H9 (cell line): Measurements from ENCODE around the gene PDGFB. TPM values are rescaled to one million over a fixed set of nuclear protein-coding genes. Genes with fewer than 3 reads are reported as not detected.

ENCODE experiments used
- DNase-seq: peaks from one replicate; pipeline ENCODE4 v3.0.0-alpha.2; 2017
- H2AFZ ChIP-seq: one replicate; pipeline ENCODE4 v1.6.1; 2013; ENCODE audit warnings: mild to moderate bottlenecking, low read length, control low read depth, moderate library complexity
- H2AK5ac ChIP-seq: 2 replicates; pipeline ENCODE4 v1.6.1; 2013; ENCODE audit warnings: low read length, control low read depth, mixed read lengths; ENCODE audit not compliant: insufficient read length
- H2BK120ac ChIP-seq: one replicate; pipeline ENCODE4 v1.6.1; 2013; ENCODE audit warnings: low read depth, mild to moderate bottlenecking, low read length, control low read depth, inconsistent platforms; ENCODE audit not compliant: poor library complexity, severe bottlenecking
- H2BK12ac ChIP-seq: 2 replicates; pipeline ENCODE4 v1.6.1; 2013; ENCODE audit warnings: low read length, control low read depth, mixed read lengths, low read depth; ENCODE audit not compliant: insufficient read length
- H2BK15ac ChIP-seq: 2 replicates; pipeline ENCODE4 v1.6.1; 2013; ENCODE audit warnings: low read depth, low read length, control low read depth
- H2BK20ac ChIP-seq: one replicate; pipeline ENCODE4 v1.6.1; 2013; ENCODE audit warnings: low read depth, mild to moderate bottlenecking, low read length, control low read depth, inconsistent platforms; ENCODE audit not compliant: poor library complexity, severe bottlenecking
- H2BK5ac ChIP-seq: 2 replicates; pipeline ENCODE4 v1.6.1; 2013; ENCODE audit warnings: low read length, control low read depth, mixed read lengths; ENCODE audit not compliant: insufficient read length
- H3K14ac ChIP-seq: 2 replicates; pipeline ENCODE4 v1.6.1; 2013; ENCODE audit warnings: low read length, control low read depth; ENCODE audit not compliant: insufficient read depth
- H3K18ac ChIP-seq: 2 replicates; pipeline ENCODE4 v1.6.1; 2013; ENCODE audit warnings: low read depth, mild to moderate bottlenecking, mixed read lengths, low read length, control low read depth; ENCODE audit not compliant: insufficient read length
- H3K23ac ChIP-seq: 2 replicates; pipeline ENCODE4 v1.6.1; 2013; ENCODE audit warnings: low read length, control low read depth, mixed read lengths, low read depth; ENCODE audit not compliant: insufficient read length
- H3K23me2 ChIP-seq: 2 replicates; pipeline ENCODE4 v1.6.1; 2013; ENCODE audit warnings: low read depth, mild to moderate bottlenecking, mixed read lengths, low read length, control low read depth; ENCODE audit not compliant: insufficient read length, poor library complexity, severe bottlenecking
- H3K27ac ChIP-seq: 2 replicates; pipeline ENCODE4 v1.5.1; 2013; ENCODE audit warnings: low read length, control low read depth, mixed read lengths, low read depth; ENCODE audit not compliant: insufficient read length
- H3K27me3 ChIP-seq: 2 replicates; pipeline ENCODE4 v1.6.1; 2013; ENCODE audit warnings: low read length, control low read depth, inconsistent platforms; ENCODE audit not compliant: insufficient read depth
- H3K4ac ChIP-seq: 2 replicates; pipeline ENCODE4 v1.6.1; 2013; ENCODE audit warnings: low read depth, mild to moderate bottlenecking, control low read depth, inconsistent platforms, low read length, moderate library complexity
- H3K4me1 ChIP-seq: 2 replicates; pipeline ENCODE4 v1.6.1; 2013; ENCODE audit warnings: low read length, control low read depth, inconsistent platforms; ENCODE audit not compliant: insufficient read depth
- H3K4me2 ChIP-seq: 2 replicates; pipeline ENCODE4 v1.6.1; 2013; ENCODE audit warnings: low read length, control low read depth, mixed read lengths; ENCODE audit not compliant: insufficient read length, insufficient read depth
- H3K56ac ChIP-seq: 2 replicates; pipeline ENCODE4 v1.6.1; 2013; ENCODE audit warnings: low read depth, mild to moderate bottlenecking, mixed read lengths, low read length, control low read depth; ENCODE audit not compliant: insufficient read length
- H3K79me1 ChIP-seq: 2 replicates; pipeline ENCODE4 v1.6.1; 2013; ENCODE audit warnings: low read depth, mild to moderate bottlenecking, moderate library complexity, low read length, control low read depth, inconsistent platforms; ENCODE audit not compliant: insufficient read depth, poor library complexity, severe bottlenecking
- H3K79me2 ChIP-seq: 2 replicates; pipeline ENCODE4 v1.6.1; 2013; ENCODE audit warnings: low read length, control low read depth, inconsistent platforms; ENCODE audit not compliant: insufficient read depth
- H3K9ac ChIP-seq: 2 replicates; pipeline ENCODE4 v1.6.1; 2013; ENCODE audit warnings: low read length, control low read depth, mixed read lengths; ENCODE audit not compliant: insufficient read length; ENCODE audit errors: extremely low read depth
- H3K9me3 ChIP-seq: one replicate; pipeline ENCODE4 v1.6.1; 2013; ENCODE audit warnings: low read depth, low read length, inconsistent platforms; ENCODE audit not compliant: control insufficient read depth
- H3T11ph ChIP-seq: one replicate; pipeline ENCODE4 v1.6.1; 2013; ENCODE audit warnings: mild to moderate bottlenecking, low read length, control low read depth, inconsistent platforms
- H4K20me1 ChIP-seq: one replicate; pipeline ENCODE4 v1.6.1; 2013; ENCODE audit not compliant: control insufficient read depth, insufficient read length, insufficient read depth
- H4K5ac ChIP-seq: 2 replicates; pipeline ENCODE4 v1.6.1; 2013; ENCODE audit warnings: low read depth, mild to moderate bottlenecking, mixed read lengths, low read length, control low read depth; ENCODE audit not compliant: insufficient read length
- H4K8ac ChIP-seq: replicated peaks from 2 replicates; pipeline ENCODE4 v1.6.1; 2013; ENCODE audit warnings: low read length, control low read depth, mixed read lengths, low read depth; ENCODE audit not compliant: insufficient read length
- H4K91ac ChIP-seq: 2 replicates; pipeline ENCODE4 v1.6.1; 2013; ENCODE audit warnings: low read depth, mild to moderate bottlenecking, moderate library complexity, mixed read lengths, low read length, control low read depth; ENCODE audit not compliant: insufficient read length
- H3K27ac Mint-ChIP-seq, 3 experiments: 2 replicates in 2 of 3; 3 replicates in 1 of 3; pipeline ENCODE4 v1.8.0; 2020 to 2021; ENCODE audit warnings: mixed read lengths in 3 of 3, mild to moderate bottlenecking in 1 of 3, moderate library complexity in 1 of 3
- H3K27me3 Mint-ChIP-seq: 2 replicates; pipeline ENCODE4 v1.8.0; 2021; ENCODE audit warnings: low read depth, mild to moderate bottlenecking, moderate library complexity, mixed read lengths
- H3K36me3 Mint-ChIP-seq, 3 experiments: 2 replicates in 2 of 3; 3 replicates in 1 of 3; pipeline ENCODE4 v1.8.0; 2020 to 2021; ENCODE audit warnings: low read depth in 3 of 3, mixed read lengths in 3 of 3; ENCODE audit not compliant: insufficient read depth in 1 of 3
- H3K4me1 Mint-ChIP-seq, 2 experiments: 2 replicates each; pipeline ENCODE4 v1.8.0; 2020; ENCODE audit warnings: mixed read lengths in 2 of 2
- H3K4me3 Mint-ChIP-seq, 2 experiments: 2 replicates in 1 of 2; 3 replicates in 1 of 2; pipeline ENCODE4 v1.8.0; 2020 to 2021; ENCODE audit warnings: mild to moderate bottlenecking in 2 of 2, mixed read lengths in 2 of 2, moderate library complexity in 1 of 2
- H3K9me3 Mint-ChIP-seq, 2 experiments: 2 replicates in 1 of 2; 3 replicates in 1 of 2; pipeline ENCODE4 v1.8.0; 2020; ENCODE audit warnings: mild to moderate bottlenecking in 2 of 2, mixed read lengths in 2 of 2, moderate library complexity in 1 of 2
- WGBS: extraction: QIAGEN DNeasy Blood & Tissue Kit; methylation state at CpG from one replicate; pipeline ENCODE4 v1.1.7; 2013; ENCODE audit warnings: missing lambda C conversion rate, low lambda C conversion rate, mixed read lengths; ENCODE audit not compliant: insufficient read length; ENCODE audit errors: extremely low coverage; 5-methylcytosine and 5-hydroxymethylcytosine counted together
- total RNA-seq: library from RNA; stranded (reverse); gene quantifications from 2 replicates; pipeline ENCODE4 v1.2.1, GENCODE V29; 2021
- TF ChIP-seq, protein P1 (sequence below): fragments of 200-600 bp; sonication (generic); conservative IDR thresholded peaks from 3 replicates; pipeline ENCODE4 v1.8.0; 2021; ENCODE audit warnings: antibody characterized with exemption, mild to moderate bottlenecking

The PDGFB gene
- total RNA-seq, 1 experiment from 2014 or later: 6.1 TPM

DNA sequence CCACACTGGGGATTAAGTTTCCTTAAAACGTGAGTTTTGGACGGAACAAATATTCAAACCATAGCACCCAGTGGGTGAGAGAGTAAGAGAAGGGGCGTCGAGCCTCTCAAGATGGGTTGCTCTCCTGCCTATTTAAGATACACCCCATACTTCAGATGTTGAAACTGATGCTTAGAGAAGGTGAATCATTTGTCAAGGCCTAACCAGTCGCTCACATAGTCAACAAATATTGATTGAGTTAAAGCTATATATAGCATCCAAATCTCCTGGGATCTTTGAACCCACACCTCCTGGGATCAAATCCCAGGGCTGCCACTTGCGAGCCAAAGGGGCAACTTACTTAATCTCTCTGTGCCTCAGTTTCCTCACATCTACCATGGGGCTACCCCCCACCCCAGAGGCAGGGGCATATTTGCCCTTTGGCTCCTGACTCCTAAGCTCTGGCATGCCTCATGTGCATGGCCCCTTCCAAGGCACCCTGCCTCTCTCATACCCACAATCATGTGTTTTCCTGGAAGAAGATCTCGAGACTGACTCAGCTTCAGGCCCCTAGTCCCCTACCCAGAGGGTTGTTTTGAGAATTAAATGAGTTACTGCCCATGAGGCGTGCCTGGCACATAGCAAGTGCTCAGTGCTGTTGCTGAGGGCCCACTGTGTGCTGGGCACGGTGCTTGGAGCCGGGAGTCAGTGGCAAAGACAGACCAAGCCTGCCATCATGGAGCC lies 19.0 kb upstream of the PDGFB start:
- no peak overlapping the region for H4K8ac ChIP-seq
- H3K56ac ChIP-seq: no peak overlapping the region
- Mint-ChIP-seq H3K4me1 (peaks cover 8 to 11% of the 10 kb centered on the region in 2 experiments), H3K4me3 (no peak overlapping the region), H3K9me3 (peaks cover 6 to 11% of the 10 kb centered on the region in 2 experiments; a peak in 4 of 5 replicates), H3K27ac (no peak overlapping the region; a peak in 2 of 7 replicates), H3K36me3 (peaks cover 0 to 6% (median 0%) of the 10 kb centered on the region in 3 experiments; a peak in 1 of 7 replicates), H3K27me3 (peaks cover 10% of the 10 kb centered on the region)
- no peak overlapping the region for H2BK12ac ChIP-seq
- H3K4me1 ChIP-seq: no peaks in the 10 kb centered on the region
- no peaks in the 10 kb centered on the region for H3K79me1 ChIP-seq
- H3K4me2 ChIP-seq: no peak overlapping the region
- no peak for DNase-seq
- no peaks in the 10 kb centered on the region for H3K23me2 ChIP-seq
- no peaks in the 10 kb centered on the region for H3K79me2 ChIP-seq
- H3K9me3 ChIP-seq: no peaks in the 10 kb centered on the region
- no peaks in the 10 kb centered on the region for H4K20me1 ChIP-seq
- WGBS: no CpG with 5 or more reads among the region's 10 CpGs
- H2BK5ac ChIP-seq: no peak overlapping the region
- H3K18ac ChIP-seq: no peak overlapping the region
- TF ChIP-seq, protein P1, sequence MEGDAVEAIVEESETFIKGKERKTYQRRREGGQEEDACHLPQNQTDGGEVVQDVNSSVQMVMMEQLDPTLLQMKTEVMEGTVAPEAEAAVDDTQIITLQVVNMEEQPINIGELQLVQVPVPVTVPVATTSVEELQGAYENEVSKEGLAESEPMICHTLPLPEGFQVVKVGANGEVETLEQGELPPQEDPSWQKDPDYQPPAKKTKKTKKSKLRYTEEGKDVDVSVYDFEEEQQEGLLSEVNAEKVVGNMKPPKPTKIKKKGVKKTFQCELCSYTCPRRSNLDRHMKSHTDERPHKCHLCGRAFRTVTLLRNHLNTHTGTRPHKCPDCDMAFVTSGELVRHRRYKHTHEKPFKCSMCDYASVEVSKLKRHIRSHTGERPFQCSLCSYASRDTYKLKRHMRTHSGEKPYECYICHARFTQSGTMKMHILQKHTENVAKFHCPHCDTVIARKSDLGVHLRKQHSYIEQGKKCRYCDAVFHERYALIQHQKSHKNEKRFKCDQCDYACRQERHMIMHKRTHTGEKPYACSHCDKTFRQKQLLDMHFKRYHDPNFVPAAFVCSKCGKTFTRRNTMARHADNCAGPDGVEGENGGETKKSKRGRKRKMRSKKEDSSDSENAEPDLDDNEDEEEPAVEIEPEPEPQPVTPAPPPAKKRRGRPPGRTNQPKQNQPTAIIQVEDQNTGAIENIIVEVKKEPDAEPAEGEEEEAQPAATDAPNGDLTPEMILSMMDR: no peak
- H2BK15ac ChIP-seq: no peak overlapping the region
- H4K91ac ChIP-seq: no peak overlapping the region
- H3K27me3 ChIP-seq: no peaks in the 10 kb centered on the region
- H3K14ac ChIP-seq: no peak overlapping the region
- H4K5ac ChIP-seq: no peak overlapping the region
- no peak overlapping the region for H3K4ac ChIP-seq
- no peak overlapping the region for H3K23ac ChIP-seq
- no peak overlapping the region for H3K9ac ChIP-seq
- no peak overlapping the region for H2BK120ac ChIP-seq
- H2AFZ ChIP-seq: no peak overlapping the region
- H2BK20ac ChIP-seq: no peak overlapping the region
- H3K27ac ChIP-seq: no peak overlapping the region
- H2AK5ac ChIP-seq: no peak overlapping the region
- H3T11ph ChIP-seq: no peak overlapping the region
